ENCODE measurements around the gene PHLPP1.
"Not testable (repeated sequence)": the region's sequence is repeated elsewhere in the genome, so short reads cannot be mapped to it uniquely, and the experiment has no call there.

Gene PHLPP1

DNA sequence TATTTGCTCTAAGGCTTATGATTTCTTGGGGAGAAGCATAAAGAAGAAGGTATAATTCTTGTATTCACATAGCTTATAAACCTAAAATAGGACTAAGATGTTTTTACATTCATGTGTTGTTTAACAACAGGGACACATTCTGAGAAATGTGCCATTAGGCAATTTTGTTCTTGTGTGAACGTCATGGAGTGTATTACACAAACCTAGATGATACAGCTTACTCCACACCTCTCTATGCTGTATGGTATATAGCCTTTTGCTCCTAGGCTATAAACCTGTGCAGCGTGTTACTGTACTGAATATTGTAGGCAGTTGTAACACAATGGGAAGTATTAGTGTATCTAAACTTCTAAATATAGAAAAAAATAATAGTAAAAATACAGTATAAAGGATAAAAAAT lies 92.1 kb downstream of the PHLPP1 start:
- DNase-seq (ENCODE audit: low read depth, low spot score): no peak

DNA sequence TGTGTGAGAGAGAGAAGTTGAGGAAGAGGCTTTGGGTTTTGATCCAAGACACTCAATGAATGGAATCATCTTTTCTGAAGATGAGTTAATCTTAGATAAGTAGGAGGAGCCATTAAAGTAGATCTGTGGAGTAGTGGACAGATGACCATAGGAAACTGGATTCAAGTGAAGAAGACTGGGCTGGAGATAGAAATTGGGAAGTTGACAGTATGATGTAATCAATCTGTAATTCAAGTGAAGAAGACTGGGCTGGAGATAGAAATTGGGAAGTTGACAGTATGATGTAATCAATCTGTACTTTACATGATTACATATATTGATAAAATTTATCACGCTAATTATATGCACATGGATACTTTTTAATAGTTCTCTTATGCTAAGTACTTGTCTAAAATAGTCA lies 92.8 kb downstream of the PHLPP1 start:
- DNase-seq (ENCODE audit: low read depth, low spot score): no peak

DNA sequence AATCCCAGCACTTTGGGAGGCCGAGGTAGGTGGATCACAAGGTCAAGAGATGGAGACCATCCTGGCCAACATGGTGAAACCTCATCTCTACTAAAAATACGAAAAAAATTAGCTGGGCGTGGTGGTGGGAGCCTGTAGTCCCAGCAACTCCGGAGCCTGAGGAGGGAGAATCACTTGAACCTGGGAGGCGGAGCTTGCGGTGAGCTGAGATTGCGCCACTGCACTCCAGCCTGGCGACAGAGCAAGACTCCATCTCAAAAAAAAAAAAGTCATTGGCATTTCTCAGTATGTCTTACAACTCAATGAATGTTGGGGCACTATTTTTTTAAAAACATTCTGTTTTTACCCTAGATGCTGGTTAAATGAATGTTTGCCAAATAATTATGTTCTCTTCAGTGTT lies 94.1 kb downstream of the PHLPP1 start:
- not testable (repeated sequence) for DNase-seq (ENCODE audit: low read depth, low spot score)

DNA sequence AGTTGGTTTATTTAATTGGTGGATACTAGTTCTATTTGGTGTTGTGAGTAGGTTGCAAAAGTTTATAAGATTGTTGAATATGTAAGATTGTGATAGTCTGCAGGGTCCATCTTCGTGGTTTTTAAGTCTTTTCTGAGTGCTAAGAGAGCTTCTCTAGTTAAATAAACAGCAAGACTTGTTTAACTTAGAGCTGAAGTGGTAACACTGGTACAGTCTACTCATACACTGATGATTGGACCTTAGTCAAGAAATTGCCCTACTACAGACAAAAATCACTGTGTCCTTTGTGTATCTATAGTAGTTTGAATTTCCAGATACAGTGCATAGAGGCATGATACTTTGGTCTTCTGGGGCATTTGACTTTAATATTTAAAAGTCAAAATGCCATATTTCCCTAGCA lies 94.6 kb downstream of the PHLPP1 start:
- DNase-seq (ENCODE audit: low read depth, low spot score): no peak

DNA sequence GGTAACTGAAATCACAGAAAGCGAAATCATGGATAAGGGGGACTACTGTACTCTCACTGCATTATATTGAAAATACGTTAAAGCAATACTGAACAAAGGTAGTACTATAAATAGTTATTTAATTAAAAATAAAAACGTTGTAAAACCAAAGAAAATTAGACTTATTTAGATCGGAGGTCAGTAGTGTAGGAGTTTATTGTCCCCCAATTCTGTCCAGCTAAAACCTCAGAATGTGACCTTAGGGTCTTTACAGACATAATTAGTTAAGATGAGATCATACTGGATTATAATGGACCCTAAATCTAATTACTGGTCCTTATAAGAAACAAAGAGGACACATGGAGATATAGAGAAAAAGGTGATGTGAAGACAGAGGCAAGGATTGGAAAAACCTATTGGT lies 95.3 kb downstream of the PHLPP1 start:
- no peak for DNase-seq (ENCODE audit: low read depth, low spot score)

DNA sequence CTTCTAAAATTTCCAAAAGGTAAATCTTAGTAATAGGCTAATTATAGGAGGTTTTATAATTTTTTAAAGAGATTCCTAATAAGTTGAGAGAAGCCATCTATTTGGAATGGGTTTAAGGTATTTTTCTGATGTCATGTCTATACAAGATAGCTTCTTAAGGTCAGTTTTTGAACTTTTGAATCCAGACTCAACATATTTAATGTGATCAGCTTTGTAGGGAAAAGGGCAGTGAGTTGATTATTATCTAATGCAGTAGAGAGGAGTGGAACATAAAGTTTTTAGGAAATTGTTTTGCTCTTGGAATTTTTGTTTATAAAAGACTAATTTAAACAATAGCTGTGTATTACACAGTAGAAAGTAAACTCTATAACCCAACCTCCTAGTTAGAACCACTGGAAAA lies 96.3 kb downstream of the PHLPP1 start:
- no peak for DNase-seq (ENCODE audit: low read depth, low spot score)

DNA sequence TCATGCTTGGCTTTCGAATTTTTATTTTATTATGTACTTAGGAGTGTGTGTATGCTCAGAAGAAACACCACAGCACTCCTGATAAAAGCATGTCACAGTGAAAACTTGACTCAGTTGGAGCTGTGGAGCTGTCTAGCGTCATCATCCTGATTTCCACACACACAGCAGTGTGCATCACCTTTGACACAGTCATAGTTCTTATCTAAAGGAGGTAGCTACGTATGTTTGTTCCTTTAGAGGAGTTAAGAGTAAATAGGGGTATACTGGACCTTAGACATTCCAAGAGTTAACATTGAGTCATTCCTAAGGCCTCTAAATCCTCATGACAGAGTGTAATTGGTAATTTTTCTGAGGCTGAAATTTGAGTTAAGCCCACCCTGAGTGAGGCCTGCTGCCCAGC lies 96.9 kb downstream of the PHLPP1 start:
- DNase-seq (ENCODE audit: low read depth, low spot score): no peak

DNA sequence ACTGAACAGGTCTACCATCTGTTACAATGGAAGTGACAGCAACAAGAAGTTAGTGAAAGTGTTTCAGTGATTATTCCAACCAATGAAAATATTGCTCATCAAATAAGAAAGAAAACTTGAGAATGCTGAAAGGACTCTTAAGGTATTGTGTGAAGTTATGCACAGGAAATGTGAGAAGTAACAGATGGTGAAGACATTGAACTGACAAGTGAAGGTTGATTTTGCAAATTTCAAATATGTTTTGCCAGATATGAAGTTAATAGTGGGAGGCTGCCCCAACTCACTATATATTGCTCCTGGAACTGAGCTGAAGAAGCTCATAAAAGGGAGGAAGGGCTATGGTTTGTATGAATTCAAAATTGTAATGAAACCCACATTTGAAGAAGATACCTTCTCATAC lies 97.5 kb downstream of the PHLPP1 start:
- no peak for DNase-seq (ENCODE audit: low read depth, low spot score)

DNA sequence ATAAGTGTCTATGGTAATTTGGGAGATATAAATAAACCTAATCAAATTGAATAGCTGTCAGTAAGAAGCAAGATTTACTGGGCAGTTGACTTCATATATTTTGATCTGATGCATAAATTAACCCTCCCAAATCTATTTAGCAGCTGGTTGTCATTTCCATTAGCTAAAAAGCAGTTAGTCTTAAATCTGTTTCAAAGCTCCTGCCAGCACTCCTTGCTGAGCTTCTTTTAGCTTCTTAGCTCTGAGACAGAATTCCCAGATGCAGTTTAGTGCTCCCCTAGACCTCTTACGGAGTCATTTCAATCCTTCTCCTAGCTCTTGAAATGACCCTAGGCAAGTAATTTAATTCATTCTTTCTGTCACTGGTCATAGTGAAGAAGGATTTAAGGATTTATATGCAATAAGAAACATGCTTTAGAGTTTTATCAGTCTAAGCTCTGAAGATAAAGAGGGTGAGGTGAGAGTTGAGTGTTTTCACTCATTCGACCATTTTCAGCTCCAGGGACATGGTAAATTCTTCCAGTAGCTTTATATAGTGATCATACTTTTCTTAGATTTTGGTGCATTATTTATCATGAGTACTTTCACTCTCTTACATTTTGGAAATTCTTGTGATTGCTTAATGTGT lies 98.9 kb downstream of the PHLPP1 start:
- DNase-seq (ENCODE audit: low read depth, low spot score): no peak

DNA sequence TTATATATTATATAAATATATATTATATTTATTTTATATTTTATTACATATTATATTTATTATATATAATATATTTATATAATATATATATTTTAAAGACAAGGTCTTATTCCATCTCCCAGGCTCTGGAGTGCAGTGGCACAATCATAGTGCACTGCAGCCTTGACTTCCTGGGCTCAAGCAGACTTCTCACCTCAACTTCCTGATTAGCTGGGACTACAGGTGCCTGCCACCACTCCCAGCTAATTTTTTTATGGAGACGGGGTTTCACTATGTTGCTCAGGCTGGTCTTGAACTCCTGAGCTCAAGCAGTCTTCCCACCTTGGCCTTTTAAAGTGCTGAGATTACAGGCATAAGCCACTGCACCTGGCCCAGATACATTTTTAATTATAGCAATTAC lies 110.0 kb downstream of the PHLPP1 start:
- no peak for DNase-seq (ENCODE audit: low read depth, low spot score)

DNA sequence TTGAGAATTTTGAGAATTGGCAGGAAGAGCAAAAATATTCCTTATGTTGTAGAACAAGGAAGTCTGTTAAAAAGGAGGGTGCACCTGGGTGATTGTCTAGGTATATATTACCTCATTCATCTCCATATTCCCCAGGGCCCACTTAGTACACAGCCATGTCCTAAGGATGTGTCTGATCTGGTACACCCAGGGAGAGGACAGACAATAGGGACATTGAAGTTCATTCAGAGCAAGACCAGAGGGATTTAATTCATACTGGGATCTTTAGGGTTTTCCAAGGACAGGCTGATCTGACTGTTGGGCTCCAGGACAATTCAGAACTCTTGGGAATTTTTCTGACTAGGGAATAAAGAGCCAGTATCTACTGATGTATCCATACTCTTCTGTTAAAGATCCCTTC lies 112.1 kb downstream of the PHLPP1 start:
- no peak for DNase-seq (ENCODE audit: low read depth, low spot score)

DNA sequence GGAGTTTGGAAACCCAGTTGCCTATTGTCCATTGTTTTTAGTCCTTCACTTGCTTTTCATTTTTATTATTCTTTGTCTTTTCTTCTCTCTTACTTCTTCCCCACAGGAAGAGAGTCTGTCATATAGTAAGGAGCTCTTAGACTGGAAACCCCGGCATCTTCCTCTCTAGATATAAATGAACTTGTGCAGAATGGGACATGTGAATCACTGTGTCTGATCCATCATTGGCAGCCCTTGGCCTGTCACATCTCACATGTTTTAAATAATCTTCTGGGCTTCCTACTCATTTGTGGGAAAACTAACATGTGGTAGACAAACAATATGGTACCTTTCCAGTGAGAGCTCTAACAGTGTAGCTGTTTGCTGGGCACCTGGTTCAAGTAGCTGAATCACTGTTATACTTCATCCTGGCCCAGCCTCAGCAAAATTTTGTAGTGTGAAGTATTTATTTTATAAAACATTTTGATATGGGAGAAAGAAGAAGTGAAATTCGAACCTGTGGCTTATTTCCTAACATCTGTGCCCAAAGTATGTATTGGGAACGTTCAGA lies 112.8 kb downstream of the PHLPP1 start:
- DNase-seq (ENCODE audit: low read depth, low spot score): no peak

DNA sequence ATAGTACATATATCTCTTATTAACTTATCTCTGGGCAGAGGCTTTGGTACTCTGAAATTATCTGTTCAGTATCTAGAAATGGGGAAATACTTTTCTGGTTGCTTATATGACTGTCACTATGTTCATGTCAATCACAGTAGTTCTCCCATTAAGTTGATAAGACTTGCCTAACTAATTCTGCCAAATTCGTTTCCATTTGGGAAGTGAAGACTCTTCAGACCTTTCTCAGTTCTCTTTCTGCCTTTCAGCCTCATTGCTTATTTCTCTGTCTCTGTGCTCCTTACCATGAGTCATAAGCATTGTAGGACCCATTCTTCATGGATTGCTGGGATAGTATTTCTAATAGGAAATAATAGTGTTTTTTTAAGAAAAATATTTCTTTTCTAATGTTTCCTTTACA lies 113.5 kb downstream of the PHLPP1 start:
- no peak for DNase-seq (ENCODE audit: low read depth, low spot score)

DNA sequence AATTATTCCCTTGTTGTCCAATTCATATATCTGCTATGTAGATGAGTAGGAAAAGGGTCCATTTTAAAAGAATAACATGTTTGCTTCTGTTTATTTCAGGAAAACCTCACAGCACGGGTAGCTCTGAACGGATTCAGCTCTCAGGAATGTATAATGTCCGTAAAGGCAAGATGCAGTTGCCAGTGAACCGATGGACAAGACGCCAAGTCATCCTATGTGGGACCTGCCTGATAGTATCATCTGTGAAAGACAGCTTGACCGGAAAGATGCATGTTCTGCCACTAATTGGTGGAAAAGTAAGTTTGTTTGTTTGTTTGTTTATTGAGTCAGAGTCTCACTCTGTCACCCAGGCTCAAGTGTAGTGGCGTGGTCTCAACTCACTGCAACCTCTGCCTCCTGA lies 114.6 kb downstream of the PHLPP1 start:
- DNase-seq (ENCODE audit: low read depth, low spot score): no peak

DNA sequence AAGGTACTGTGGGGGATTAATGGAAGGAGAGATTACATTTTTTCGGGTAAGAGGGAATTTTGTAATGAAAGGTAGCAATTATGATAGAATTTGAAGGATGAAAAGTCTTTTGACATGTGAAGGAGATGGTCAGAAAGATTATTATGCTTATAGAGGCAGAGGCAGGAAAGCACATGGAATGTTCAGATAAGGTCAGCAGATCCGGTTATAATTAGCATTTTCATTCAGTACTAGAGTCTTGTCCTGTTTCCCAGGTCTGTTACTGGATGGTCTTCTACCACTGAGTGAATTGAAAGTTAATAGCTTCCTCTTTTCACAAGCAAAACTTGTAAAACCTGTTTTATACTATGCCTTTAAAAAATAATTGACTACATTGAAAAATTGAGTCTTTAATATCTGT lies 116.9 kb downstream of the PHLPP1 start:
- no peak for DNase-seq (ENCODE audit: low read depth, low spot score)

DNA sequence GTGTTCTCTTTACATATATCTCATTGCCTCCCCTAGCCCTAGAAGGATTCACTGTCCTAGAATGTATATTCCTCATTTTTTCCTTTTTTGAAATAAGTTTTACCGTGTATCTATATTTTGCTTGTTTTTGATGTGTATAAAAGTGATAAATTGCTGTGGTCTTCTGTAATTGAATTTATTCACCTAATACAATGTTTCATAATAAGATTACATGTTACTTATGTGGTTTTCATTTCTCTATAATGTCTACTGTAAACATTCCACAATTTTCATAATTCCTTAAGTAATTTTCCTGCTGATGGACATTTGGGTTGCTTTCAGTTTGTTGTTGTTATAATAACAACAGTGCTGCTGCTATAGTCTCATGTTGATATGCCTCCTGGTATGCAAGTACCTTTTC lies 118.2 kb downstream of the PHLPP1 start:
- no peak for DNase-seq (ENCODE audit: low read depth, low spot score)

DNA sequence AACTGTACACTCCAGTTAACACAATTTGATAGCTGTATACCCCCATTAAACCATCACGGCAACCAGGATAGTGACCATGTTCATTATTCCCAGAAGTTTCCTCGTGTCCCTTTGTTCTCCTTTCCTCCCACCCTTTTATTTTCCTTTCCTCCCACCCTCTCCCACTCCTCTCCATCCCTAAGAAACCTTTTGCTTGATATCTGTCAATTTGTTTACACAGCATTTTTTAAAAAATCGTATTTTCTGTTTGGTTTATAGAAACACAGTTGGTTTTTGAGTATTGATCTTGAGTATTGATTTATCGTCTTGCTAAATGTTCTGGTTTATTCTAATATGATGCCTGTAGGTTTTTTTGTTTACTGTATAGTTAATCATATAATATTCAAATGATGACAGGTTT lies 119.4 kb downstream of the PHLPP1 start:
- DNase-seq (ENCODE audit: low read depth, low spot score): no peak

DNA sequence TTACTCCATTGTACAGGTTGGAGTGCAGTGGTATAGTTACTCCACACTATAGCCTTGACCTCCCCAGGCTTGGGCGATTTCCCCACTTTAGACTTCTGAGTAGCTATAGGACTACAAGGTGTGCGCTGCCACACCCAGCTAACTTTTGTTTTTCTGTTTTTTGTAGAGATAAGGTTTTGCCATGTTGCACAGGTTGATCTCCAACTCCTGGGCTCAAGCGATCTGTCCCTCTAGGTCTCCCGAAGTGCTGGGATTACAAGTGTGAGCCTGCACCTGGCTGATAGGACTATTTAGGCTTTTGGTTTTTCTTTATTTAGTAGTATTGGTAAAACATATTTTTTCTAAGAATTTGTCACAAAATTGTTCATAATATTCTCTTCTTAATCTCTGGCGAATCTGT lies 121.7 kb downstream of the PHLPP1 start:
- no peak for DNase-seq (ENCODE audit: low read depth, low spot score)

DNA sequence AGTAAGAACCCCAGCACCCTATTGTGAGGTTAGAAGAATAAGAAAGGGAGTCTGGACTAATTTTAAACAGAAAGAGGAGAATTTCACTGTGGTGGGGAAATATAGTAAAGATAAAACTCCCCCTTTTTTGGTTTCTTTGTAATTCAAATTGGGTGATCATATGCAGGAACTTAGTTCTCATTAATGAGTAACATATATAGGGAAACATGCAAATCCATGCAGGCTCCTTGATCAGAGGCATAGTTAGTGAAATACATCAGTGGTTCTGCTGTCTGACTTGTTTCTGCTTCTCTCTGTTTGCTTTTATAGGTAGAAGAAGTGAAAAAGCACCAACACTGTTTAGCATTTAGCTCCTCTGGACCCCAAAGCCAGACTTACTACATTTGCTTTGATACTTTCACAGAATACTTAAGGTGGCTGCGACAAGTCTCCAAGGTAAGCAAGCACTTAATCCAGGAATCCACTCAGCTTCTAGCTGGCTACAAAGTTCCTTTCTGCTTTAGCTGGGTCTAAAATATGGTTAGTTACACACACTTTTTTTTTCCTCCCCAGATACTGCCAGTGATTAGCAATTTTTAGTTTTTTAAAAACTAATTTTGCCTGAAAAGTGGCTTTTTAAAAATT lies 123.2 kb downstream of the PHLPP1 start:
- DNase-seq (ENCODE audit: low read depth, low spot score): no peak

DNA sequence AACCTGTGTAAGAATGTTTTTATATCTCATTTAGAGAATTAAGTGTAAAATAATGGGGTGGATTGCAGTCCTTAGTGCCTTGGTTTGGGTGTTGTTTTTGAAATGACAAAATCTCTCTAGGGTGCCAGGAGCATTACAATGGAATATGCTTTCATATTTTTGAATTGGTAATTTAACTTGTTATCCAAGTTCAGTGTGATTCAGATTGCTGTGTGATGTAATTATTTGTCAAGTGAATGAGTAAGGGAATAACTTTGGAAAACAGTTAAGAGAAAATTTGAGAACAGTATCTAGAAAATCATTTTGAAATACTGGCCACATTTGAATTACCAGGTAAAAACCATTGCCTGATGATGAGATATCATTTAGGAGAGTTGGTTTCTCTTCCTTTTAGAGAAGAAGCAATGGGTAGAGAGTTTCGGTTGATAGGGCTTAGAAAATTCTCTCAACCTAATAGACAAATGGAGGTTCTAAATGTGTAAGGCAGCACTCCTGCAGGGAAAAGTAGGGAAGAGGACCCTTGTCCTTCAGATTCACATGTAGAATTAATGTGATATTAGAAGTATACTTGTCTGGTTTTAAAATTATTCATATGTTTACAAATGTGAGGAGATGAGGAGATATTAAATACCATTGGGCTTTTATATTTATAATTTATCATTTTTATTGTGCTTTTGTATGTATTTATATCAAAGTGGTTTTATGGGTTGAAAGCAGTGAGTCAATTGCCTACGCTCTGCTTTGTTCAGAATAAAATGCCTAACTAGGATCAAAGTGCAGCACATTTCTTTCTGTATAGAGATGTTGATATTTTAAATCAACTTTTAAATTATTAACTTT lies 124.8 kb downstream of the PHLPP1 start:
- DNase-seq (ENCODE audit: low read depth, low spot score): no peak

DNA sequence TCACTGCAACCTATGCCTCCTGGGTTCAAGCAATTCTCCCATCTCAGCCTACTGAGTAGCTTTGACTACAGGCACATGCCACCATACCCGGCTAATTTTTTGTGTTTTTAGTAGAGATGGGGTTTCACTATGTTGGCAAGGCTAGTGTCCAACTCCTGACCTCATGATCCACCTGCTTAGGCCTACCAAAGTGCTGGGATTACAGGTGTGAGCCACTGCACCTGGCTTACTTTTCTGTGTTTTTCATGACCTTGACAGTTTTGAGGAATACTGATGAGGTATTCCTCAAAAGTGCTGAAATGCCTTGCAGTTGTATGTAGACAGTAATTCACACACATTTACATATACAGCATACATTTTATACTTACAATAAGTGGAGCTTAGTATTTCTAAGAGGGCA lies 126.1 kb downstream of the PHLPP1 start:
- no peak for DNase-seq (ENCODE audit: low read depth, low spot score)

DNA sequence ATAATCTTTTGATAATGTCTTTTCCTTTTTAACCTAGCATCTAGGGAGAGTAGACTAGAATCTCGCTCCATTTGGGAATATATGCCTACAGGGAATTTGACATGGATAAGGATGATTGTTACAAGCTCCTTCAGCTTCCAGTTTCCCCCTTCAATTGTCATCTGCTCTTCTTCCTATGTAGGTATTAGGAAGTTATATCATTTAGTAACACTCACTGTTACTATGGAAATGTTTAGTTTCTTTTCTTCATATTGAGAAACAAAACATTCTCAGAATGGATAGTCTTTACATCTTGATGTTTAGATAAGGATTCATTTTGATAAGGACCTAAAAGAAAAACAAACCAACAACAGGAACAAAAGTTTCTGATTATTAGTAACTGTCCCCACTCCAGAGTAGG lies 127.6 kb downstream of the PHLPP1 start:
- DNase-seq (ENCODE audit: low read depth, low spot score): no peak
